Activated T-cell treated with anti-CD3 and anti-CD28 coated beads for 4 hours (primary cell): ENCODE data around the gene MB.
A peak's percentile ranks its signal among the peaks of the same experiment; 100 is the strongest.
"Not testable (repeated sequence)": the region's sequence is repeated elsewhere in the genome, so short reads cannot be mapped to it uniquely, and the experiment has no call there.

Experiments used
- DNase-seq: peaks from one replicate; pipeline ENCODE4 v3.0.0-alpha.2; 2020

Gene MB

GRCh38 chr22:35634943-35635540 lies 17.9 kb upstream of the MB start:
- DNase-seq, result no peak

- no peak for DNase-seq
Observed at GRCh38 chr22:35634015-35634414, 16.9 kb upstream of the MB start.

- no peak for DNase-seq
Observed at GRCh38 chr22:35633520-35633919, 16.4 kb upstream of the MB start.

- no peak for DNase-seq
Observed at GRCh38 chr22:35632935-35633334, 15.8 kb upstream of the MB start.

GRCh38 chr22:35631597-35631996 lies 14.5 kb upstream of the MB start:
- no peak for DNase-seq

GRCh38 chr22:35630891-35631290 lies 13.8 kb upstream of the MB start:
- DNase-seq, result no peak

GRCh38 chr22:35630387-35630793 lies 13.3 kb upstream of the MB start:
- DNase-seq, result no peak

- peak; percentile 39 for DNase-seq
Observed at GRCh38 chr22:35629406-35630216, 12.5 kb upstream of the MB start.

- no peak for DNase-seq
Observed at GRCh38 chr22:35628732-35629131, 11.6 kb upstream of the MB start.

- DNase-seq, result peak; percentile 44
Observed at GRCh38 chr22:35627267-35628041, 10.3 kb upstream of the MB start.

GRCh38 chr22:35625763-35626432 lies 8.8 kb upstream of the MB start:
- DNase-seq, result no peak

- DNase-seq, result no peak
Observed at GRCh38 chr22:35624547-35624946, 7.4 kb upstream of the MB start.

- not testable (repeated sequence) for DNase-seq
Observed at GRCh38 chr22:35623885-35624284, 6.8 kb upstream of the MB start.

GRCh38 chr22:35622191-35622913 lies 5.2 kb upstream of the MB start:
- no peak for DNase-seq

- no peak for DNase-seq
Observed at GRCh38 chr22:35621451-35621850, 4.3 kb upstream of the MB start.

GRCh38 chr22:35620624-35621251 lies 3.6 kb upstream of the MB start:
- no peak for DNase-seq

- no peak for DNase-seq
Observed at GRCh38 chr22:35619336-35620094, 2.4 kb upstream of the MB start.

- DNase-seq, result no peak
Observed at GRCh38 chr22:35618427-35619223, 1.5 kb upstream of the MB start.

GRCh38 chr22:35616043-35616442 lies 1.1 kb downstream of the MB start:
- no peak for DNase-seq

GRCh38 chr22:35615156-35615555 lies 2.0 kb downstream of the MB start:
- no peak for DNase-seq
